CD4-positive, alpha-beta T cell treated with Interleukin-6 for 4 hours (primary cell): ENCODE data around the gene ILF3.

ENCODE experiments used
- DNase-seq: peaks from one replicate; pipeline ENCODE4 v3.0.0-alpha.2; 2020; ENCODE audit warnings: mixed read lengths

ILF3 gene

DNA sequence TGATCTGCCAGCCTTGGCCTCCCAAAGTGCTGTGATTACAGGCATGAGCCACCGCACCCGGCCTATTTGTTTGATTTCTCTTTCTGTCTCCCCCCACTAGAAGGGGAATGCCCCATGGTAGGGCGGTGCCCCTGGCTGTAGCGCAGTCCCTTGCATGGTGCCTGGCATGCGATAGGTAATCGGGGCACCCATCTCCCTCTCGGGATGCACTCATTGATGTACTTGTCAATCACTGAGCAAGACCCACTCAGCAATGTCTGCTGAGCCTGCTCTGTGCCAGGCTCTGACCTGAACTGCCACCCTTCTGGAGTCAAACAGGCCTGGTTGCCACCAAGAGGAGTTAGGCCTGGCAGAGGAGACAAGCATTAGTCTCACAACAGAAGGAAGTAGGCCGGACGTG, 83.6 kb downstream of the ILF3 start:
- DNase-seq, result no peak

- DNase-seq, result no peak
Measured at GRCh38 chr19:10740798-10741197, 86.7 kb downstream of the ILF3 start.
